GM21786 (cell line): Measurements from ENCODE around the gene CCDC73.
"Not testable (repeated sequence)": the region's sequence is repeated elsewhere in the genome, so short reads cannot be mapped to it uniquely, and the experiment has no call there.

Experiments
- ATAC-seq: cut with Tn5 transposase; IDR thresholded peaks from one replicate; pipeline ENCODE4 v1.9.1; 2021; ENCODE audit not compliant: unreplicated experiment

The CCDC73 gene

DNA sequence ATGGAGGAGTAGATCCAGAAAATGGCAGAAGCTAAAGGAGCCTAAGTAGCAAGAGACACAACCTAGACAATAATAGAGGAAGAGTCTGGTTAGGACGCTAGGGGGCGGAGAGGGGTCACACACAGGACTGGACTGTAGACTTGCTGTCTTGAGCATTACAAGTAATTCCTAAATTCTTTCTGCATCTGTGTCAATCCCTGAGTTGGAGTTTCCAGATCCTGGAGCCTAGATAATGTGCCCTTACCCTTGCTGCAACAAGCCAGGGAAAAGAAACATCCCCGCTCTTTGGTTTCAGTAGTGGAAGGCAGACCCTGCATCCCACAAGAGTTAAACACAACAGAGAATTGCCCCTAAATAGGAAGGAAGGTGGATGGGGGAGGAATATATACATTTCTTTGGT is 14.9 kb upstream of the CCDC73 start:
- peak; percentile 99 for ATAC-seq

DNA sequence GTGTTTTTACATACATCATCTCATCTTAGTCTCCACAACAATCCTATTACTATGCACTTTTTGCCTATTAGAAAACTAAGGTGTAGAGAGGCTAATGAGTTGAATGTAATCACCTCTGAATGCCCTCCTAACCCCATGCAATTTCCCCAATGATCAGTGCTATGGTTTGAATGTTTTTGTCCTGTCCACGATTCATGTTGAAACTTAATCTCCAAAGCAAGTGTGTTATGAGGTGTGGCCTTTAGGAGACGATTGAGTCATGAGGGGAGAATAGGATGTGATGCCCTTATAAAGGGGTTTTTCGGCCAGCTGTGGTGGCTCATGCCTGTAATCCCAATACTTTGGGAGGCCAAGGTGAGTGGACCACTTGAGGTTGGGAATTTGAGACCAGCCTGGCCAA is 2.0 kb upstream of the CCDC73 start:
- ATAC-seq, result no peak

DNA sequence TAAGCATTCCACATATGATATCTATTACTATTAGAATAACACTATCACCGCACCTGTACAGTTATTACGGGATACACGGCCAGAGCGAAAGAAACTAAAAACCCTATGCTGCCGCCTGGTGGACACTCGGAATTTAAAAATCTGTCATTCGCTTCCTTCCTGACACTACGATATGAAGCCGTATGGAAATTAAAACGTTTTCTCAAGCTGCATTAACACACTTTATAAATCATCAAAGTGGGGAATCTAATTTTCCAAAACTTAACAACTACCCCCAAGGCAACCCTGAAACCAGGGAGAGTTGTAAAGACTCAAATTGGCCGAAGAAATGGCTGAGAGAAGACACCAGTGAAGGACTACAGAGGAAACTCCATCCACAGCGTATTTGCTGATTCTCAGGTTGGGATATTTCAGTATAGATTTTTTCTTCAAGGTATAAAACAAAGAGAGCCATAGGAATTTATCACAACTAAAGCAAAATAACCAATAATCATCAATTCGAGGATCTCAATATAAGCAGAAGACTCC is 1.4 kb downstream of the CCDC73 start:
- peak; percentile 80 for ATAC-seq

DNA sequence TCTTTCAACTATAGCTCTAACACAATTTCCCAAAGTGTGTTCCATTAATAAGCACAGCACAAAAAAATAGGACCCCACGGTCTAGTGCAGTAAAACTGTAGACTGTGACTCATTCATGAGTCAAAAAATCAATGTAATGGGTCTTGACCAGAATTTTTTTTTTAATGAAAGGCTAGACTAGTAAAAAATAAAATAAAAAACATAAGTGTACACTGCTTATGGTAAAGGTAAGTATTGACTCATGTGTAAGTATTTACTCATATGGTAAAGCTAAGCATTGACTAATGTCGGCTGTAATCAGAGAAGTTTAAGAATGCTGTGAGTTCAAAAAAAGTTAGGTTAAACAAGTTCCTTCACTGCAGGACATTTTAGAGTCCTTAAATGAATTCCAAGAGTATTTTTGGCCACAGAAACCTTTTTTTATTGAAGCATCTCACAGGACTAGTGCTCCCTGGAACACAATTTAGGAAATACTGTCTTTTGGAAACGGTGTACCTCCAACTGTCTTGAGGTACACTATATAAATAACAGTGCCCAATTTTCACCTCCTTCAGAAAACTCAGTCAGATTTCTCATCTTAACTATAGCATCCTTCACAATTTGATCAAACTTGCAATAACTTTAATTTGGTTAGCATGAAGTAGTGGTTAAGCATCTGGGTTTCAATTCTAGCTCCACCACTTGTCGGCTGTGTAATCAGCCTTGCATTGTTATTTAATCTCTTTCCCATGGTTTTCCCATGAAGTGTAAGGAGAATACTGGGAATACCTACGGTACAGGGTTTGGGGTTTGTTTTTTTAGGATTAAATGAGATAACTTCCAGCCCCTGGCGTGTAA is 2.1 kb downstream of the CCDC73 start:
- peak; percentile 17 for ATAC-seq

DNA sequence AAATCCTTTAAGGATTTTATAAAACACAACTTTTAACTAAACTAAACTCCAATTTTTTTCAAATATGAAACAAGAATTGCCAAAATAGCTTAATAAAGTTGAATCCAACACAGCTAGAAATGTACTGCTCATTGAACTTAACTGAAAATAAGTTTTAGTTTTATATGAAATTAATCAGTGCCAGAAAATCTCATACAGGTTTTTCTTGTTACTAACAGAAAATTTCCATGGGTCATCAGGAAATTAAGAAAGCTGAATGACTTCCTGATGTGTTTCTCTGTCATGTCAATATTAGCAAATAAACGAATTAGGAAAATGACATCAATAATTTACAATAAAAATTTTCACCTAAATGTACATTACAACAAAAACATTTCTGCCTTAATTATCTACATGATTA is 3.5 kb downstream of the CCDC73 start:
- no peak for ATAC-seq

DNA sequence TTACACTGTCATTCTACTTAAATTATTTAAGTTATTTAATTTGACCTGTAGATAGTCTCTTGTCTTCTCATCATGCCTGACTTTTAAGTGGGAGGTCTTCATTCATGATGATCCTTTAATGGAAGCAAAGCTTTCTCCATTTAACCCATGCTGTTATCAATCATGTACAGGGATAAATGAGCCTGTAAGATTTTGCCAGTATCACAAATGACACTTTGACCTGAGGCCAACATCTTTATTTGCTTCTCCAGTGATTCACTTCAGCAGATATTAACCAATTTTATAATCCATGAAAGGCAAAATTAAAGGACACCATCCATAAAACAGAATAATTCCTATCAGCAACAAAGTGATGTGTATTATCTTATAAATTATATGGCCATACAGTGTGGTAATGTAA is 7.7 kb downstream of the CCDC73 start:
- ATAC-seq, result no peak

DNA sequence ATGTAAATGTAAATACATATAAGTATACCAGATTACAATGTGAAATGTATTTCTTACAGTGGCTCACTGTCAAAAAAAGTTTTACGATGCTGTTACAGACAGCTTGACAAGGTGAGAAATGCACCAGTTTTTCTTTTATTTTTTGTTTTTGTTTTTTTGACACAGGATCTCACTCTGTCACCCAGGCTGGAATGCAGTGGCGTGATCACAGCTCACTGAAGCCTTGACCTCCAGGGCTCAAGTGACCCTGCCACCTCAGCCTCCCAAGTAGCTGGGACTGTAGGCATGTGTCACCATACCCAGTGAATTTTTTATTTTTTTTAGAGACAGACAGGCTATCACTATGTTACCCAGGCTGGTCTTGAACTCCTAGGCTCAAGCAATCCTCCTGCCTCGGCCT is 9.2 kb downstream of the CCDC73 start:
- ATAC-seq, result no peak

DNA sequence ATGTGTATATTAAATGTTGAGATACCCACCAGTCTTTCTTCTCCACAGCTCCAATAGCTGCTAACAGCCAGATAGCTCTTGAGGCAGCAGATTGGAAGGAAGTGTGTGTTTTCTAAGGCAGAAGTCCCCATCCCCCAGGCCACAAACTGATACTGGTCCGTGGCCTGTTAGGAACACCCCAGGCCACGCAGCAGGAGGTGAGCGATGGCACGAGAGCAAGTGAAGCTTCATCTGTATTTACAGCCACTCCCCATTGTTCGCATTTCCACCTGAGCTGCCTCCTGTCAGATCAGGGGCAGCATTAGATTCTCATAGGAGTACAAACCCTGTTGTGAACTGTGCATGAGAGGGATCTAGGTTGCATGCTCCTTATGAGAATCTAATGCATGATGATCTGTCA is 12.7 kb downstream of the CCDC73 start:
- ATAC-seq, result no peak

DNA sequence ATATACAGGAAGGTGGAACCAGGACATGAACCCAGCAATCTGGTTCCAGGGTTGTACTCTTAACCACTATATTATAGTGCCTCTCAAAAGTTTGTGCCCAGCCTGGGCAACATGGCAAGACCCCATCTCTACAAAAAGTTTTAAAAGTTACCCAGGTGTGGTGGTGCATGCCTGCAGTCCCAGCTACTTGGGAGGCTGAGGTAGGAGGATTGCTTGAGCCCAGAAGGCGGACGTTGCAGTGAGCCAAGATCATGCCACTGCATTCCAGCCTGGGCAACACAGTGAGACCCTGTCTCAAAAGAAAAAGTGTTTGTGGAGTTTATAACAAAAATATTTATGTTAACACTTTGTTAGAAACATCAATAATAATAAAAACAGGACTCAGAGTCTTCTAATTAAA is 13.6 kb downstream of the CCDC73 start:
- not testable (repeated sequence) for ATAC-seq

DNA sequence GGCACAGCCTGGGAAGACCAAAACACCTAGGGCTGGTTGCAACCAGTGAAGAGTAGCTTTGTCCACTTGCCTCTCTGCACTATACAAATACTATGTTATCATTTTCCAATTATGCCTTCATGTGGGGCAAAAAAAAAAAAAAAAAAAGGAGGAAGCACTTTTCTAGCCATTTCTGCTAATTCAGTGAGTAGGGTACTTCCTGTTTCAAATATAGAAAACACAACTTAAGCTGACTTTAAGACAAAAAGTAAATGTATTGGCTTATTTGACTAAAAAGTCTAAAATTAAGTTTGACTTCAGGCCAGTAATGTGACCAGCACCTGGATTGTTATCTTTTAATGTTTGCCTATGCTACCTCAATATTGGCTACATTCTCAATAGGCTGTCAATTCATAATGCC is 15.3 kb downstream of the CCDC73 start:
- ATAC-seq, result no peak

DNA sequence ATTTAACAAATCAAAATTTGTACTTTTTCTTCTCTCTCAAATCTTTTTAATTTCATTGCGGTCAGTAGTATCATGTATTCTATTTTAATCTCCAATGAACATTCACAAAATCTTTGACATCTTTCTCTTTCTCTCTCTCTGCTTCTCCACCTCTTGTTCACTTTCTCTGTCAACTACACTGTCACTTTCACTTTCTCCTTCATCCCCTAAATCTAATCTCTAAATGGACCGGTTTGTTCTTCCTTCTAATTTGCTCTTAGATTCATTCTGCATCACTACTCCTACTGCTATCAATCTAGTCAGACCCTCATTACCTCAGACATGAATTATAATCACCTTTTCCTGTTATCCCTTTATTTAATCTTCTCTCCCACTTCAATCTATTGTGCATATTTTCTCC is 18.6 kb downstream of the CCDC73 start:
- ATAC-seq, result peak; percentile 51

DNA sequence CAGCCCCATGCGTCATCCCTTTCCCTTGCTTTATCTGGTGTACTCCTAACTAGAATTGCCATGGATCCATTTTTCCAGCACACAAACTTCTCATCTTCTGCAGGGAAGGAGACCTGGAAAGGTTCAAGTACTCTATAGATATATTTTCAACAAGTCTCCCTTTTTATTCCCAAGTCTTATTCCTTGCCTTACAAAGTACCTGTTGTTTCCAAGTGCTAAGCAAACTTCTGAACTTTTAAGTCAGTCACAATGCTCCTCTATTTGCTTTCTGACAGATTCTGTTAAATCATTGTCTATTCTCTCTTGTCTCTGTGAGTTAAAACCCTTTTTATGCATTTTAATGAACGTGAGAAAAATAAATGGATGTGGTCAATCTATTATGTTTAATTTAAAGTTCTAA is 20.4 kb downstream of the CCDC73 start:
- ATAC-seq, result no peak

DNA sequence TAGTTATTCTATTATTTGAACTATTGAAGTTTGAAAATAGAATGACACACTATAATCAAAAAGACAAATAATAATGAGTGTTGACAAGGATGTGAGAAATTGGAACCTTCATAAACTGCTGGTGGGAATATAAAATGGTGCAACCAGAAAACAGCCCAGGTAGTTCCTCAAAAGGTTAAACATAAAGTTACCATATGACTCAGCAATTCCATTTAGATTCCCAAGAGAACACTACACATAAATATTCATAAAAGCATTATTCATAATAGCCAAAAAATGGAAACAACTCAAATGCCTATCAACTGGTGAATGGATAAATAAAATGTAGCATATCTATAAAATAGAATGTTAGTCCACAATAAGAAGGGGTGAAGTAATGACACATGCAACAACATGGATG is 21.7 kb downstream of the CCDC73 start:
- ATAC-seq, result no peak

DNA sequence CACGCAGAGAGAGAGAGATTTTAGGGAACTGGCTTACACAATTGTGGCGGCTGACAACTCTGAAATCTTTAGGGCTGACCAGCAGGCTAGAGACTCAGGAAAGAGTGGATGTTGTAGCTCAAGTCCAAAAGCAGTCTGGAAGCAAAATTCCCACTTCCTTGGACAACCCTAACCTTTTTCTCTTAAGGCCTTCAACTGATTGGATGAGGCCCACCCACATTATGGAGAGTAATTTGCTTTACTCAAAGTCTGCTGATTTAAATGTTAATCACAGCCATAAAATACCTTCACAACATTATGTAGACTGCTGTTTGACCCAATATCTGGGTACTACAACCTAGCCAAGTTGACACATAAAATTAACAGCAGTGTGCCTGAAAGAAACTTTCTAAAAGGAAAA is 32.7 kb downstream of the CCDC73 start:
- not testable (repeated sequence) for ATAC-seq

DNA sequence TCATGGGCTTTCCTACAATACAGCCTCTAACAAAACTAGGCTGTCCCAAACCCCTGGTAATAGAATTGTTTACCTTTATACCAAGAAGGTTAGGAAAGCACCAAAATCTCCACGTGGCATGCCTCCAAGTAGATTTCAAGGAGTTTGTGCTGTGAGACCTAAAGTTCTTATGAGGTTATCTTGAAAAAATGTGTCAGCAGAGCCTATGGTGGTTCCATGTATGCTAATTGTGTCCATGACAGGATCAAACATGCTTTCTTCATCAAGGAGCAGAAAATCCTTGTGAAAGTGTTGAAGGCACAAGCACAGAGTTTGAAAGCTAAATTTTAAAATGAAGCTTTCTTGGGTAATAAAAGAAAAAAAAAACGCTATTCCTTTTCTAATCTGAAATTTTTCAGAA is 36.2 kb downstream of the CCDC73 start:
- ATAC-seq, result no peak

DNA sequence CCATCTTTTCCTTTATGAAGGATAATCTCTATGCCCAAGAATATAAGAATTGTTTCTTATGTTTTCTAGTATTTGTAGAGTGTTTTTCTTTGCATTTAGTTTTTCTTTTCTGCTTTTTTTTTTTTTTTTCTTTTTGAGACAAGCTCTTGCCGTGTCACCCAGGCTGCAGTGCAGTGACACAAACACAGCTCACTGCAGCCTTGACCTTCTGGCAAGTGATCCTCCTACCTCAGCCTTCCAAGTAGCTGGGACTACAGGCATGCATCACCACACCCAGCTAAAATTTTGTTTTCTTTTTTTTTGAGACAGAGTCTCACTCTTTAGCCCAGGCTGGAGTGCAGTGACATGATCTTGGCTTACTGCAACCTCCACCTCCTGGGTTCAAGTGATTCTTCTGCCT is 41.3 kb downstream of the CCDC73 start:
- not testable (repeated sequence) for ATAC-seq

DNA sequence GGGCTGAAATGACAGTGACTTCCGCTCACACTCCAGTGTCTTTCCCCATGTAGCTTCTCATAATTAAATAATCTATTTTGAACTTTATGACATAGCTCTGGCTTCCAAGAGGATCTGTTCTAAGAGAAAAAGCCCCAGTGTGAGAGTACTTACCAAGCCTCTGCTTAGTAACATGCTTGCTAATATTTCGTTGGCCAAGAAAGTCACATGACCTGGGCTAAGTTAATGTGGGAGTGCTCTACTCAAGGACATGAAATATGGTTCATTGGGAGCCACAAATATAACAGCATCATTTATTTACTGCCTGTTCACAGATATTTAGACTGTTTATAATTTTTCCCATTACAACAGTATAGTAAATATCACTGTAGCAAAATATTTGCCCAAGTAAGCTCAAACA is 42.5 kb downstream of the CCDC73 start:
- ATAC-seq, result no peak

DNA sequence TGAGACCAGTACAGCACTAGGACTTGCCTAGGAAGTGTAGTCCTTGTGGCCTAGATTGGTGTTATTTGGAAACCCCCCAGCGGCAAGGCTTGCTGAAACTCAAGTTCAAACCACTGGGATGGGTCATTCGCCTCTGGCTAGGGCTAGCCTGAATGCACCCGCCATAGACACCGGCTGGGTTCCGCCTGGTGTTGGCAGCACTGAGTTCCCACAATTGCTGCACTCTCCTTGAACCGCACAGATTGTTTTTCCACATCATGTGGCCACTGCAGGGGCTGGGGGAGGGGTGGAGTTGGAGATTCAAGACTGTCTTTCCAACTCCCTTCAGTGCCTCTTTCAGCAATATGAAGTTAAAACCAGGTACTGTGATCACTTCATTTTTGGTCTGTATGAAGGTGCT is 43.1 kb downstream of the CCDC73 start:
- ATAC-seq, result no peak

DNA sequence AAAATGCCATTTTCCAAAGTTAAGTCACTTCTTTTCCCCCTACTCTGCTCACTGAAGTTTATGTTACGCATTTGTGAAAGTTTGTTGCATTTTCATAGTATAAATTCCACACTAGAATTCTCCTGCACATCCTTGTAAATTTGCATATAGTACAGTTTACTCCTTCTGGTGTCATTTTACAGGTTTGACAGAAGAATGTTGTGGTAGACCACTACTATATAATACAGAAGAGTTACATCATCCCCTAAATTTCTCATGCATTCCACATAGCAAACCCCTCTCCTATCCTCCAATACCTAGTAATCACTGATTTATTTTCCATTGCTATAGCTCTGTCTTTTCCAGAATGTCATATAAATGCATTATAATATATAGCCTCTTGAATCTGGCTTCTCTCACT is 64.5 kb downstream of the CCDC73 start:
- ATAC-seq, result no peak

DNA sequence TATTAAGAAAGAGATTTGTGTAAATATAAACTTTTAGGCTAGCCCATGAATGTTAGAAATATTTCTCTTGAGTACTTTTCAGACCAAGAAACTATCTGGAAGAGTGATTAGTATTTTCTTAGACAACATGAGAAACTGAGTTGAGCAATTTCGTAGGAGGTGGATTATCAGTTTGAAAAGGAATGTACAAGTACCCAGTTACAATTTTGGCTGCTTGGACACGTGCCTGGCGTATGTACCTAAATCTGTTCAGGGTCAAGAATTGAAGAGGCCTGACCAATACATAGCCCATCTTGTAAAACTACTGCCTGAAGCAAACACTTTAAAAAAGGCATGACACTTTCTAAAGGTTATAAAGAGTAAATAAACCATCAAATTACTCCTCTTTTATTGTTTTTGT is 71.1 kb downstream of the CCDC73 start:
- ATAC-seq, result no peak

DNA sequence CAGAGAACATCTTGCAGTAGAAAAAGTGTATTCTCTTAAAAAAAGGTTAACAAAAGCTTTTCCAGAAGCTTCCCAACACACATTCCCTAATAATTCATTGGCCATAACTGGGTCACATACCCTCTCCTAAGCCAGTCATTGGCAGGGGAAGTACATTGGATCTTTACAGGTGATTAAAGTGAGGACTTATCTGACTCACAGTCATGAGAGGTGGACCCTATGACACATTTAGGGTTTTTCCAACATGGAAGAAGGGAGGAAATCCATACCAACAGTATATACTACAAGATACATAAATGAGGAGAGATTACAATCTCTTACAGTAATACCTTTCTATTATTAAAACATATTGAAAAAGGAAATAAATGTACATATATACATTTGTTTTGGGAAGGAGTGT is 72.2 kb downstream of the CCDC73 start:
- ATAC-seq, result no peak

DNA sequence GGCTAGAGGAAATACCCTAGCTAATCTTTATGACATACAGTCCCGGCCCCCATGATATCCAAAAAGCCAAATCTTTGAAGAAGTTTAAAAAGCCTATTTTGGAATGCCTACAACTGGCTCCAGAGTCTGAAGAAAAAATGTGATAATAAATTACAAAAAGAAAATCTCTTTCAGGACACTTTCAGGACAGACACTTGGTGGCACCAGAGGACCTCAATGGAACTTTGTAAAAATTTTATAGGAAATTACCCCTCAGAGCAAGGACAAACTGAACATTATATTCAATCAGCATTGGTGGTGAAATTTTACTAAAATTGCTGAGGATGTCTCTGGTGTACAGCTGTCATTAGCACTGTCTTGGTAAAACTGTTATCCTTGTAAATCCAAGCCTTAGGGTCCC is 81.0 kb downstream of the CCDC73 start:
- no peak for ATAC-seq

DNA sequence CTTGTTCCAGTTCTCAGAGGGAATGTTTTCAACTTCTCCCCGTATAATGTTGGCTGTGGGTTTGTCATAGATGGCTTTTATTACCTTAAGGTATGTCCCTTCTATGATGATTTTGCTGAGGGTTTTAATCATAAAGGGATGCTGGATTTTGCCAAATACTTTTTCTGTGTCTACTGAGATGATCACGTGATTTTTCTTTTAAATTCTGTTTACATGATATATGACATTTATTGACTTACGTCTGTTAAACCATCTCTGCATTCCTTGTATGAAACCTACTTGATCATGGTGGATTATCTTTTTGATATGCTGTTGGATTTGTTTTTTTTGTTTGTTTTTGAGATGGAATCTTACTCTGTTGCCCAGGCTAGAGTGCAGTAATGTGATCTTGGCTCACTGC is 85.5 kb downstream of the CCDC73 start:
- ATAC-seq, result not testable (repeated sequence)
